GM23248 (cell line): Measurements from ENCODE around the gene TENM4. TPM values are rescaled to one million over a fixed set of nuclear protein-coding genes. Genes with fewer than 3 reads are reported as not detected.

Experiments used
- DNase-seq: peaks from one replicate; pipeline ENCODE4 v3.0.0-alpha.2; 2015
- H2AFZ ChIP-seq: fragments of 200-600 bp; sonication (generic); 2 replicates; pipeline ENCODE4 v1.6.1; 2016; ENCODE audit warnings: antibody characterized with exemption
- H3F3A ChIP-seq: fragments of 200-600 bp; sonication (generic); 2 replicates; pipeline ENCODE4 v1.6.1; 2016; ENCODE audit warnings: mild to moderate bottlenecking, antibody characterized with exemption, mixed run types; ENCODE audit not compliant: insufficient read depth
- H3K27ac ChIP-seq: fragments of 200-600 bp; sonication (generic); 2 replicates; pipeline ENCODE4 v1.5.1; 2016; ENCODE audit warnings: mild to moderate bottlenecking
- H3K27me3 ChIP-seq: fragments of 200-600 bp; sonication (generic); replicated peaks from 2 replicates; pipeline ENCODE4 v1.6.1; 2016; ENCODE audit warnings: mild to moderate bottlenecking; ENCODE audit not compliant: insufficient read depth
- H3K36me3 ChIP-seq: fragments of 200-600 bp; sonication (generic); 2 replicates; pipeline ENCODE4 v1.6.1; 2016; ENCODE audit warnings: low read depth, mild to moderate bottlenecking
- H3K4me1 ChIP-seq: fragments of 200-600 bp; sonication (generic); 2 replicates; pipeline ENCODE4 v1.6.1; 2016; ENCODE audit warnings: mild to moderate bottlenecking; ENCODE audit not compliant: insufficient read depth
- H3K4me2 ChIP-seq: fragments of 200-600 bp; sonication (generic); one replicate; pipeline ENCODE4 v1.6.1; 2016; ENCODE audit warnings: mild to moderate bottlenecking; ENCODE audit not compliant: unreplicated experiment
- H3K4me3 ChIP-seq: fragments of 200-600 bp; sonication (generic); 2 replicates; pipeline ENCODE4 v1.5.1; 2016; ENCODE audit warnings: mild to moderate bottlenecking
- H3K79me2 ChIP-seq: fragments of 200-600 bp; sonication (generic); 2 replicates; pipeline ENCODE4 v1.6.1; 2016; ENCODE audit warnings: mild to moderate bottlenecking; ENCODE audit not compliant: insufficient read depth
- H3K9ac ChIP-seq: fragments of 200-600 bp; sonication (generic); 2 replicates; pipeline ENCODE4 v1.6.1; 2016; ENCODE audit warnings: mild to moderate bottlenecking
- H3K9me2 ChIP-seq: fragments of 200-600 bp; sonication (generic); 2 replicates; pipeline ENCODE4 v1.6.1; 2016; ENCODE audit warnings: mixed run types, mild to moderate bottlenecking, moderate library complexity; ENCODE audit not compliant: insufficient read depth
- H3K9me3 ChIP-seq: fragments of 200-600 bp; sonication (generic); one replicate; pipeline ENCODE4 v1.6.1; 2017; ENCODE audit warnings: low read depth
- H4K20me1 ChIP-seq: fragments of 200-600 bp; sonication (generic); 2 replicates; pipeline ENCODE4 v1.6.0; 2016; ENCODE audit not compliant: insufficient read depth
- EZH2 ChIP-seq: fragments of 200-600 bp; sonication (generic); IDR thresholded peaks from 2 replicates; pipeline ENCODE4 v1.6.1; 2018; ENCODE audit warnings: antibody characterized with exemption, mild to moderate bottlenecking; ENCODE audit not compliant: insufficient read depth, poor library complexity, severe bottlenecking
- EZH2phosphoT487 ChIP-seq: fragments of 200-600 bp; sonication (generic); IDR thresholded peaks from 2 replicates; pipeline ENCODE4 v1.6.1; 2018; ENCODE audit warnings: antibody characterized with exemption, moderate library complexity, mild to moderate bottlenecking, low read depth; ENCODE audit not compliant: insufficient read depth
- WGBS, 2 experiments: methylation state at CpG; one replicate each; pipeline ENCODE4 v1.1.6; 2015 to 2017; ENCODE audit warnings: low lambda C conversion rate in 2 of 2, low coverage in 1 of 2; ENCODE audit errors: missing lambda C conversion rate in 2 of 2; 5-methylcytosine and 5-hydroxymethylcytosine counted together
- in situ Hi-C: fragments of 300-500 bp; cut with MboI; formaldehyde crosslinking; loops from 2 replicates; pipeline ENCODE4 v1.15.0; 2020
- polyA plus RNA-seq: library from polyadenylated mRNA; unstranded; fragments of >200 nt; fragmentation: Nextera tagmentation; extraction: Ambion mirVana; gene quantifications from 2 replicates; pipeline ENCODE4 v1.2.1, GENCODE V29; 2016
- total RNA-seq: library from RNA; depleted of rRNA; stranded (reverse); fragments of >200 nt; shearing (Covaris generic); gene quantifications from 2 replicates; pipeline ENCODE4 v1.2.3, GENCODE V29; 2014

Gene TENM4
- total and polyA plus RNA-seq, 2 experiments from 2014 or later, result 0.11 to 0.48 TPM

GRCh38 chr11:79242616-79243015 is 198.2 kb downstream of the TENM4 start:
- TF ChIP-seq EZH2phosphoT487, result no peak
- no peak for TF ChIP-seq EZH2
- Histone ChIP-seq H3K9ac (no peak overlapping the region), H4K20me1 (no peaks in the 10 kb centered on the region), H3K79me2 (no peaks in the 10 kb centered on the region), H3K27me3 (no peaks in the 10 kb centered on the region), H3K4me3 (no peak overlapping the region), H3K27ac (no peak overlapping the region), H3K36me3 (no peaks in the 10 kb centered on the region), H3K4me1 (peaks cover 19% of the 10 kb centered on the region), H3K9me2 (no peaks in the 10 kb centered on the region), H3K4me2 (no peak overlapping the region), H3F3A (peaks cover 20% of the 10 kb centered on the region), H2AFZ (no peak overlapping the region), H3K9me3 (no peaks in the 10 kb centered on the region)
- in situ Hi-C loops, result no loop called here
- WGBS, 2 experiments, result 83 to 89% methylated on average over 3 of the region's 3 CpGs
- no peak for DNase-seq

GRCh38 chr11:79241852-79242241 is 199.0 kb downstream of the TENM4 start:
- DNase-seq, result no peak
- H4K20me1 ChIP-seq, result no peaks in the 10 kb centered on the region
- H3K36me3 ChIP-seq, result no peaks in the 10 kb centered on the region
- H3K4me1 ChIP-seq, result peaks cover 26% of the 10 kb centered on the region
- H3F3A ChIP-seq, result peaks cover 26% of the 10 kb centered on the region
- WGBS, 2 experiments, result 71 to 81% methylated on average over 7 of the region's 7 CpGs
- no peaks in the 10 kb centered on the region for H3K27me3 ChIP-seq
- H2AFZ ChIP-seq, result no peak overlapping the region
- no peak overlapping the region for H3K9ac ChIP-seq
- no peak for TF ChIP-seq EZH2phosphoT487
- in situ Hi-C loops, result no loop called here
- no peak overlapping the region for H3K4me2 ChIP-seq
- no peaks in the 10 kb centered on the region for H3K9me3 ChIP-seq
- H3K79me2 ChIP-seq, result no peaks in the 10 kb centered on the region
- H3K27ac ChIP-seq, result no peak overlapping the region
- no peaks in the 10 kb centered on the region for H3K9me2 ChIP-seq
- H3K4me3 ChIP-seq, result no peak overlapping the region

- H3K9ac ChIP-seq, result no peak overlapping the region
- no peak overlapping the region for H3K4me3 ChIP-seq
- H3K36me3 ChIP-seq, result no peaks in the 10 kb centered on the region
- H3K27ac ChIP-seq, result no peak overlapping the region
- no peaks in the 10 kb centered on the region for H3K9me3 ChIP-seq
- H3K9me2 ChIP-seq, result no peaks in the 10 kb centered on the region
- H3K79me2 ChIP-seq, result no peaks in the 10 kb centered on the region
- in situ Hi-C loops, result no loop called here
- no peaks in the 10 kb centered on the region for H4K20me1 ChIP-seq
- H3K4me2 ChIP-seq, result no peak overlapping the region
- WGBS, 2 experiments, result 85 to 91% methylated on average over 7 of the region's 7 CpGs
- H3F3A ChIP-seq, result peaks cover 28% of the 10 kb centered on the region
- no peak for DNase-seq
- H2AFZ ChIP-seq, result no peak overlapping the region
- peaks cover 30% of the 10 kb centered on the region for H3K4me1 ChIP-seq
- no peaks in the 10 kb centered on the region for H3K27me3 ChIP-seq
- TF ChIP-seq EZH2 (no peak), EZH2phosphoT487 (no peak)
Measured at GRCh38 chr11:79241205-79241851, 199.5 kb downstream of the TENM4 start.

GRCh38 chr11:79237703-79238102 is 203.1 kb downstream of the TENM4 start:
- TF ChIP-seq EZH2, result no peak
- TF ChIP-seq EZH2phosphoT487, result no peak
- peaks cover 18% of the 10 kb centered on the region for H3K4me1 ChIP-seq
- no peaks in the 10 kb centered on the region for H3K79me2 ChIP-seq
- no peaks in the 10 kb centered on the region for H3K9me3 ChIP-seq
- in situ Hi-C loops, result no loop called here
- H4K20me1 ChIP-seq, result no peaks in the 10 kb centered on the region
- H3F3A ChIP-seq, result peaks cover 13% of the 10 kb centered on the region
- H3K27ac ChIP-seq, result peak overlapping the region; percentile 67
- peak overlapping the region; percentile 39; the same call in 1 of the 2 replicates for H3K9ac ChIP-seq
- no peaks in the 10 kb centered on the region for H3K36me3 ChIP-seq
- H3K27me3 ChIP-seq, result no peaks in the 10 kb centered on the region
- peak; percentile 80 for DNase-seq
- H3K4me3 ChIP-seq, result peak overlapping the region; percentile 22; the same call in 1 of the 2 replicates
- H2AFZ ChIP-seq, result no peak overlapping the region; the same call in 1 of the 2 replicates
- WGBS, 2 experiments, result 1 to 5% methylated on average over 6 of the region's 6 CpGs
- peak overlapping the region; percentile 45 for H3K4me2 ChIP-seq
- no peaks in the 10 kb centered on the region for H3K9me2 ChIP-seq

GRCh38 chr11:79237091-79237490 is 203.7 kb downstream of the TENM4 start:
- no peak overlapping the region; the same call in 1 of the 2 replicates for H2AFZ ChIP-seq
- 0 out of 2 replicates have a peak overlapping the region, but pooled peaks have one; percentile 22 for H3K4me3 ChIP-seq
- H3K9me3 ChIP-seq, result no peaks in the 10 kb centered on the region
- no peaks in the 10 kb centered on the region for H4K20me1 ChIP-seq
- TF ChIP-seq EZH2phosphoT487 (no peak), EZH2 (no peak)
- 85 to 90% methylated on average over 5 of the region's 5 CpGs for WGBS, 2 experiments
- H3K27me3 ChIP-seq, result no peaks in the 10 kb centered on the region
- H3F3A ChIP-seq, result peaks cover 13% of the 10 kb centered on the region
- H3K27ac ChIP-seq, result peak overlapping the region; percentile 67
- H3K4me2 ChIP-seq, result peak overlapping the region; percentile 45
- H3K79me2 ChIP-seq, result no peaks in the 10 kb centered on the region
- H3K4me1 ChIP-seq, result peaks cover 18% of the 10 kb centered on the region
- H3K9me2 ChIP-seq, result no peaks in the 10 kb centered on the region
- peak; percentile 26 for DNase-seq
- no peaks in the 10 kb centered on the region for H3K36me3 ChIP-seq
- peak overlapping the region; percentile 39; the same call in 1 of the 2 replicates for H3K9ac ChIP-seq
- in situ Hi-C loops, result no loop called here
